PC-9 (cell line): ENCODE measurements around the gene PARP8.

ENCODE experiments used
- EZH2 ChIP-seq: fragments of 200-600 bp; sonication (generic); IDR thresholded peaks from 2 replicates; pipeline ENCODE4 v1.8.0; 2017; ENCODE audit warnings: antibody characterized with exemption, low read depth
- TF ChIP-seq, protein P1 (sequence below): fragments of 200-600 bp; sonication (generic); conservative IDR thresholded peaks from 2 replicates; pipeline ENCODE4 v1.6.1; 2017; ENCODE audit warnings: mixed run types, antibody characterized with exemption, mild to moderate bottlenecking, moderate library complexity

DNA sequence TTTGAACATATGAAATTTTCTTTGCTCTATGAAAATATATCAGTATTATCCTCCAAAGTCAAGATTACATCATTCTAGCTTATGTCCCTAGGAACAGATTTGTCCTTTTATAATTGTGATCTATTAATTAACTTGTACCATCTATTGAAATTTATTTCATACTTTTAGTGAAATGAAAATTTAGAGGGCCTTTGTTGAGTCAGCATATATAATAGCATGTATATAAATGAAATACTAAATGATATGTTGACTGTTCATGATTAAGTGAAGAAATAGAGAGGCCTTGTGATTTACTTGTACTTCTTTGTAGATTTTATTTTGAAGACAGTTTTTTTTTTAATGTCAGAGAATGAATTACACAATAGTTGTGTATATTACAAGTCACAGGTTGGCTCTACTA lies 86.4 kb downstream of the PARP8 start:
- TF ChIP-seq, protein P1, sequence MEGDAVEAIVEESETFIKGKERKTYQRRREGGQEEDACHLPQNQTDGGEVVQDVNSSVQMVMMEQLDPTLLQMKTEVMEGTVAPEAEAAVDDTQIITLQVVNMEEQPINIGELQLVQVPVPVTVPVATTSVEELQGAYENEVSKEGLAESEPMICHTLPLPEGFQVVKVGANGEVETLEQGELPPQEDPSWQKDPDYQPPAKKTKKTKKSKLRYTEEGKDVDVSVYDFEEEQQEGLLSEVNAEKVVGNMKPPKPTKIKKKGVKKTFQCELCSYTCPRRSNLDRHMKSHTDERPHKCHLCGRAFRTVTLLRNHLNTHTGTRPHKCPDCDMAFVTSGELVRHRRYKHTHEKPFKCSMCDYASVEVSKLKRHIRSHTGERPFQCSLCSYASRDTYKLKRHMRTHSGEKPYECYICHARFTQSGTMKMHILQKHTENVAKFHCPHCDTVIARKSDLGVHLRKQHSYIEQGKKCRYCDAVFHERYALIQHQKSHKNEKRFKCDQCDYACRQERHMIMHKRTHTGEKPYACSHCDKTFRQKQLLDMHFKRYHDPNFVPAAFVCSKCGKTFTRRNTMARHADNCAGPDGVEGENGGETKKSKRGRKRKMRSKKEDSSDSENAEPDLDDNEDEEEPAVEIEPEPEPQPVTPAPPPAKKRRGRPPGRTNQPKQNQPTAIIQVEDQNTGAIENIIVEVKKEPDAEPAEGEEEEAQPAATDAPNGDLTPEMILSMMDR = no peak
- no peak for TF ChIP-seq EZH2
